HEK293T (cell line): ENCODE results near the gene RNF225.

Experiments used
- CTCF ChIA-PET: fragments of 350-600 bp; formaldehyde crosslinking; extraction: SDS; loops from one replicate; lab custom pipeline; 2021; ENCODE audit warnings: antibody characterized with exemption, inconsistent platforms; lab: Yijun Ruan, JAX
- POLR2A ChIA-PET: fragments of 350-600 bp; formaldehyde crosslinking; extraction: SDS; loops from one replicate; lab custom pipeline; 2020; ENCODE audit warnings: antibody characterized with exemption, inconsistent platforms; lab: Yijun Ruan, JAX
- DNase-seq: peaks from one replicate; pipeline ENCODE4 v3.0.0; 2012; ENCODE audit warnings: mixed read lengths; ENCODE audit errors: extremely low spot score
- ARNT ChIP-seq: fragments of 450-650 bp; IDR thresholded peaks from 2 replicates; pipeline ENCODE4 v1.6.1; 2017; ENCODE audit warnings: mild to moderate bottlenecking
- BHLHE40 ChIP-seq: fragments of 450-650 bp; IDR thresholded peaks from 2 replicates; pipeline ENCODE4 v1.6.1; 2016; ENCODE audit warnings: mild to moderate bottlenecking, moderate library complexity, borderline replicate concordance
- CTBP1 ChIP-seq: fragments of 450-650 bp; IDR thresholded peaks from 2 replicates; pipeline ENCODE4 v1.6.1; 2016; ENCODE audit warnings: borderline replicate concordance
- ELF4 ChIP-seq: fragments of 450-650 bp; IDR thresholded peaks from 2 replicates; pipeline ENCODE4 v1.6.1; 2017; ENCODE audit warnings: antibody characterized with exemption
- FOXA1 ChIP-seq: fragments of 450-650 bp; IDR thresholded peaks from 2 replicates; pipeline ENCODE4 v1.6.1; 2016; ENCODE audit warnings: mild to moderate bottlenecking
- FOXK2 ChIP-seq: fragments of 450-650 bp; IDR thresholded peaks from 2 replicates; pipeline ENCODE4 v1.6.1; 2016; ENCODE audit warnings: mild to moderate bottlenecking
- FOXM1 ChIP-seq: fragments of 450-650 bp; IDR thresholded peaks from 2 replicates; pipeline ENCODE4 v1.6.1; 2017; ENCODE audit warnings: mild to moderate bottlenecking, borderline replicate concordance
- HDGF ChIP-seq: fragments of 450-650 bp; IDR thresholded peaks from 2 replicates; pipeline ENCODE4 v1.6.1; 2017; ENCODE audit warnings: antibody characterized with exemption, borderline replicate concordance
- L3MBTL2 ChIP-seq: fragments of 450-650 bp; conservative IDR thresholded peaks from 2 replicates; pipeline ENCODE4 v1.6.1; 2016; ENCODE audit warnings: mild to moderate bottlenecking
- LEF1 ChIP-seq: fragments of 450-650 bp; IDR thresholded peaks from 2 replicates; pipeline ENCODE4 v1.6.1; 2017; ENCODE audit warnings: mild to moderate bottlenecking, borderline replicate concordance
- NFRKB ChIP-seq: fragments of 450-650 bp; IDR thresholded peaks from 2 replicates; pipeline ENCODE4 v1.6.1; 2016; ENCODE audit warnings: mild to moderate bottlenecking, moderate library complexity
- SP1 ChIP-seq: fragments of 450-650 bp; IDR thresholded peaks from 2 replicates; pipeline ENCODE4 v1.6.1; 2017
- SUZ12 ChIP-seq: fragments of 450-650 bp; IDR thresholded peaks from 2 replicates; pipeline ENCODE4 v1.6.1; 2016; ENCODE audit warnings: mild to moderate bottlenecking
- TARDBP ChIP-seq: fragments of 450-650 bp; IDR thresholded peaks from 2 replicates; pipeline ENCODE4 v1.6.1; 2016
- ZNF384 ChIP-seq: fragments of 450-650 bp; IDR thresholded peaks from 2 replicates; pipeline ENCODE4 v1.6.1; 2016
- TF ChIP-seq, protein P1 (sequence below): fragments of 450-650 bp; IDR thresholded peaks from 2 replicates; pipeline ENCODE4 v1.6.1; 2016

RNF225 gene

DNA sequence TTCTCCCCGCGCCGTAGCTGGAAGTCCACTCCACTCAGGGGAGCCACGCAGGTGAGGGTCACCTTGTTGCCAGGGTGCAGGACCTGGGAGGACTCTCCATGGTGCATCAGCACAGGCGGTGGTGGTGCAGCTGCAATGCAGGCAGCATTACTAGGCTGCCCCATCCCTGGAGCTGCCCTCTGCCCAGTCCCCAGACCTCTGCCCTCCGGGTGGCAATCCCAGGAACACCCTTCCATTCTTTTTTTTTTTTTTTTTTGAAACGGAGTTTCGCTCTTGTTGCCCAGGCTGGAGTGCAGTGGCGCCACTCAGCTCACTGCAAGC, 43.9 kb upstream of the RNF225 start:
- TF ChIP-seq NFRKB (no peak), FOXK2 (no peak), TARDBP (no peak), SP1 (no peak), L3MBTL2 (no peak), SUZ12 (no peak), ARNT (no peak), HDGF (no peak), ZNF384 (no peak), LEF1 (no peak), FOXM1 (no peak), BHLHE40 (no peak), FOXA1 (no peak), ELF4 (no peak), CTBP1 (no peak)
- TF ChIP-seq, protein P1, sequence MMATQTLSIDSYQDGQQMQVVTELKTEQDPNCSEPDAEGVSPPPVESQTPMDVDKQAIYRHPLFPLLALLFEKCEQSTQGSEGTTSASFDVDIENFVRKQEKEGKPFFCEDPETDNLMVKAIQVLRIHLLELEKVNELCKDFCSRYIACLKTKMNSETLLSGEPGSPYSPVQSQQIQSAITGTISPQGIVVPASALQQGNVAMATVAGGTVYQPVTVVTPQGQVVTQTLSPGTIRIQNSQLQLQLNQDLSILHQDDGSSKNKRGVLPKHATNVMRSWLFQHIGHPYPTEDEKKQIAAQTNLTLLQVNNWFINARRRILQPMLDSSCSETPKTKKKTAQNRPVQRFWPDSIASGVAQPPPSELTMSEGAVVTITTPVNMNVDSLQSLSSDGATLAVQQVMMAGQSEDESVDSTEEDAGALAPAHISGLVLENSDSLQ, result no peak
- CTCF ChIA-PET, result no interaction called here
- POLR2A ChIA-PET, result interaction anchor here (2.0 kb wide), 1 partner anchor 11 kb away, joined by 14 read pairs; the partner anchor contains the start of gene ZNF497
- DNase-seq, result no peak

DNA sequence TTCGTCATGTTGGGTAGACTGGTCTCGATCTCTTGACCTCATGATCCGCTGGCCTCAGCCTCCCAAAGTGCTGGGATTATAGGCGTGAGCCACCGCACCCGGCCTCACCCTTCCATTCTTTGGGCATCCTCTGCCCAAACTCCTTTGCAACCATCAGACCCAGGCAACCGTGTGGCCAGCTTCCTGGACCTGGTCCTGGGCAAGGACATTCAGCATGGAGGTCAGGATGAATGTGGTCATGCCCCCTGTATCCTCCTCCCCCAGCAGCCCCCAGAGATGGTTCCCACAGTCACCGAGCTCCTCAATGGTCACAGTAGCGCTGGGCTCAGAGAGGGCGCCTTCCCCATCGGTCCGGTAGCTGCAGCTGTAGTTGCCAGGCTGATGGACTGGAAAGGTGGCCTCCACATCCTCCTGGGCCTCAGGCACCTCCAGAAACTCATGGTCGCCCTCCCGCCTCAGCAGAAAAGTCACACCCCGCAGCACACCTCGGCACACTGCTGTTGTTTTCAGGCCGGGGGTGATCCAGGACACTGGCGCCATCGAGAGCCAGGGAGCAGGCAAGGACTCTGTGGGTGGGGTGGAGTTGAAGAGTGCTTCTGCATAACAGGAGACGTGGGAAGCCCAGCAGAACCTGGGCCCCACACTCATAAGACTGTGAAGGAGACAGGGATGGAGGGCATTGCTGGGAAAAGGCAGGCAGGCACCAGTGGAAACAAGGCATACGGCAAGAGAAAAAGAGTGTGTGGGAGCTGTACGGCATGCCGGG, 43.3 kb upstream of the RNF225 start:
- TF ChIP-seq ZNF384 (no peak), SP1 (no peak), FOXA1 (no peak), BHLHE40 (no peak), ARNT (no peak), SUZ12 (no peak), L3MBTL2 (no peak), HDGF (no peak), TARDBP (no peak), ELF4 (no peak), FOXK2 (no peak), CTBP1 (no peak), NFRKB (no peak), LEF1 (no peak)
- TF ChIP-seq, protein P1, result no peak
- CTCF ChIA-PET, result no interaction called here
- POLR2A ChIA-PET, result interaction anchor here (2.0 kb wide), 1 partner anchor 10 kb away, joined by 14 read pairs; the partner anchor contains the start of gene ZNF497
- DNase-seq, result no peak

DNA sequence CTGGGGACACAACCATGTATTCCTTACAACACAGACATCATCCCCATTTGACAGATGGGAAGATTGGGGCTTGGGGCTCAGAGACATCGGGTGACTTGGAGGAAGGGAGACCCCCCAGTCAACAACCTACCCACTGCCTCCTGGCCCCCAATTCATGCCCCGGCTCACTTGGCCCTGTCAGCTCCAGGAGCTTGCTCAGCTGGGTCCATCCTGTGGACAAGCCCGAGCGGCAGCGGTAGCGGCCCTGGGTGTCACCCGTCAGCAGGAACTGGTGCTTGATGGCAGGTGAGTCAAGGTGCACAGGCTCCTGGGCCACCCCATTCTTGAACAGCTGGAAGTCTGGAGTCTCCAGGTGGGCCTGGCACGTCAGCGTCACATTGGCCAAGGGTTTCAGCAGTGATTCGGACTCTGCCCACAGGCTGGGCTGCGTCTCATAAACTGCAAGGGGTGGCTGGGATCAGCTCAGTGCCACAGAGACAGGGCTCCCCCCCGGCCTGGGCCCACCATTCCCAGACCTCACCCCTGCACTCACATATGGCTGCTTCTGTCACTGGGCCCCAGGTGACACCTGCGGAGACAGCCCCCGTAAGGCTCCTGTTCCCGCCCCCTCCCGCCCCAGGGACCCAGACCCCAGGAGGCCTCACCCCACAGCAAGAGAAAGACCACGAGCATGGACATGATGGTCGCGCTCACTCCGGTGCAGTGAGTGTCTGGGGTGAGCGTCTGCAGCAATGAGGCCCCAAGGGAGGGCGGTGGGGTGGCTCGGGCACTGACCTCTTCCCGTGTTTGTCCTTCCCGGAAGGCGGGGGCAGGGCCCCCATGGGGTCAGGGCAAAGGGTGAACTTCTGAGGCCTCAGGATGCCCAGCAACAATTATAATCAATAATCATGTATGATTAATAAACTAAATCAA, 42.4 kb upstream of the RNF225 start, which contains the start of gene A1BG:
TSS of gene A1BG (minus strand) at position 733 of the 912 bp plus-strand sequence. CDS start at position 678, 55 bp downstream.
- TF ChIP-seq FOXK2, result no peak
- no peak for TF ChIP-seq HDGF
- TF ChIP-seq SP1, result no peak
- no peak for TF ChIP-seq LEF1
- no peak for TF ChIP-seq NFRKB
- ChIA-PET CTCF (no interaction called here), POLR2A (interaction anchor here (2.0 kb wide), 1 partner anchor 9 kb away, joined by 14 read pairs; the partner anchor contains the start of gene ZNF497)
- DNase-seq, result no peak

DNA sequence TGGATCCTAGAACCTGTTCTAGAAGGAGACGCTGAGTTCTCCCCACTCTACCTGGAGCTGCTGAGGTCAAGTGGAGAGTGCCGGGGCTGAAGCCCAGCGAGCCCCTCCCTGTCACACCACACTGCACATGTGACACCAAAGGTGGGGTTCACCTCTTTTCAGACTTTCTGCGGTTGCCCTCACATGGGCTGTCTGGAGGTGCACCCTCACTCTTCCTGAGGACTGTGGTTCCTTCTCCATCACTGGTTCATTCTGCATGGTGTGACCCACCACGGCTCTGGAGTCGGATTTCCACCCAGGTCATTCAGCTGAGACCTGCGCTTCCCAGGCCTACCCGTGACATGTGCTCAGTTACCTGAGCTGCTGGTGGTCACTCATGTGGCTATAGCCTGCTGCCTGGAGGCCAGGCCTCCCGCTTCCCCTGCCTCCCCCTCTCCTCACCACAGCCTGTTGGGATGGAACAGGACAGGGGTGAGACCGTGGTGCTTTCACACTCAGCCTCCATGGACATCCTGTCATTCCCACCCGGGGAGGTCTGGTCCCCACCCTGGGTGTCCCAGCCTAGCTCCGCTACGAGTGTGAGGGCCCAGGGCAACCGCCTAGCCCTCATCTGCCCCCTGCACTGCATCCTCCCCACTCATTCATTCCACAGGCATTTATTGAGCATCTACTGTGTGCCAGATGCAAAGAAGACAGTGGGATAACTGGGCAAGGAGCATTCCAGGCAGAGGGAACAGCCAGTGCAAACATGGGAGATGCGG, 41.6 kb upstream of the RNF225 start:
- no peak for DNase-seq
- TF ChIP-seq, protein P1, result no peak
- TF ChIP-seq FOXM1, result no peak
- no peak for TF ChIP-seq ELF4
- TF ChIP-seq ARNT, result no peak
- no peak for TF ChIP-seq CTBP1
- no peak for TF ChIP-seq SP1
- TF ChIP-seq NFRKB, result no peak
- TF ChIP-seq ZNF384, result no peak
- TF ChIP-seq LEF1, result no peak
- ChIA-PET CTCF (no interaction called here), POLR2A (interaction anchor here (1.2 to 1.3 kb wide), 2 partner anchors 9 to 55 kb away, joined by 4 to 5 read pairs; partner anchors contain the start of genes ZNF497 and ZNF584)

DNA sequence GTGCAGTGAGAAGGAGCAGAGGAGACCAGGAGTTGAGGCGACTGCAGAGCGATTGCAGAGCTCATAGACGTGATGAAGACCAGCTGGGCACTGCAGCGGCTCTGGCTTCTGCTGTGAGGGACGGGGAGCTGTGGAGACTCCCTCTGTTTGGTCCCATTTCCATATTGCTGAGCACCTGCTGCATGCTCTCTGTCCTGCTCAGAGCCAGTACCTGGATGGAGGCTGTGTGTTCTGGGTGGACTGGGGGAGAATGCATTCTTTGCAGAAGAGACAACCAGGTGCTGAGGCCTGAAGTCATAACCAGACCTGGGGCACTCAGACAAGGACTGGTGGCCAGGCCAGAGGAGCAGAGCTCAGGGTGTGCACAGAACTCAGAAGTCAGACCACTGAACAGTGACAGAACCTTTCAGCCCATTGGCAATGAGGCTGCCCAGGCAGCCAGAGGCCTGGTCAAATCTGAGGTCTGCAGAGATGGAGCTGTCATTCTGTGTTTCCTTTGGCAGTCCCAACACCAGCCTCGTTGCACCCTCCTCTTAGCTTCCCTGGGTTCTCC, 40.9 kb upstream of the RNF225 start:
- ChIA-PET POLR2A (interaction anchor here (1.2 to 1.3 kb wide), 2 partner anchors 8 to 54 kb away, joined by 4 to 5 read pairs; partner anchors contain the start of genes ZNF497 and ZNF584), CTCF (no interaction called here)
- no peak for DNase-seq
- TF ChIP-seq FOXM1 (no peak), TARDBP (no peak), ARNT (no peak), NFRKB (no peak), LEF1 (no peak), HDGF (no peak), FOXK2 (no peak), ZNF384 (no peak), FOXA1 (no peak), ELF4 (no peak), L3MBTL2 (no peak), BHLHE40 (no peak), SP1 (no peak), CTBP1 (no peak), SUZ12 (no peak)
- TF ChIP-seq, protein P1, result no peak
